K562 (cell line): ENCODE results near the gene NPTX2. TPM values are rescaled to one million over a fixed set of nuclear protein-coding genes. Genes with fewer than 3 reads are reported as not detected.

ENCODE experiments used
- ATAC-seq: fragments of 200-7000 bp; cut with Tn5 transposase; 3 replicates; pipeline ENCODE4 v1.9.1; 2020; ENCODE audit warnings: moderate library complexity
- BruUV-seq: library from RNA; stranded (reverse); fragments of 400-500 nt; replicated peaks from 2 replicates; lab custom pipeline; 2021; lab: Mats Ljungman, UMichigan
- CTCF ChIA-PET: fragments of 300-600 bp; formaldehyde crosslinking; extraction: SDS; loops from one replicate; lab custom pipeline; 2021; ENCODE audit warnings: low intra/inter-chr PET ratio; lab: Yijun Ruan, JAX
- POLR2A ChIA-PET: fragments of 300-600, 350-650 bp; sonication (Branson Sonifier 250); formaldehyde crosslinking; extraction: SDS; loops from one replicate; lab custom pipeline; 2021; ENCODE audit warnings: antibody characterized with exemption, inconsistent platforms; lab: Yijun Ruan, JAX
- DNase-seq, 4 experiments: peaks; one replicate each; pipeline versions ENCODE4 v3.0.0 to v3.0.0-alpha.2; 2011 to 2018; ENCODE audit warnings: low spot score in 3 of 4, mixed read lengths in 3 of 4; ENCODE audit errors: extremely low read depth in 1 of 4
- FAIRE-seq: peaks from 2 replicates; lab custom pipeline; 2011; peaks lifted over from hg19 to GRCh38; lab: Jason Lieb, UNC
- H2AFZ ChIP-seq: 2 replicates; pipeline ENCODE4 v1.6.0; 2011; ENCODE audit warnings: low read depth, low read length, control low read depth, inconsistent platforms
- H3K27ac ChIP-seq: fragments of 200-600 bp; 3 replicates; pipeline ENCODE4 v1.8.0; 2011; ENCODE audit warnings: low read depth, mild to moderate bottlenecking, control low read depth, inconsistent platforms, low read length, moderate library complexity, mixed read lengths; ENCODE audit errors: extremely low read depth
- H3K27me3 ChIP-seq, 2 experiments: fragments of 300-600 bp in 1 of 2; 2 replicates in 1 of 2; 3 replicates in 1 of 2; pipeline versions ENCODE4 v1.6.0 to v1.8.0; 2011; ENCODE audit warnings: inconsistent platforms in 2 of 2, low read length in 2 of 2, mild to moderate bottlenecking in 1 of 2, mixed read lengths in 1 of 2, moderate library complexity in 1 of 2; ENCODE audit not compliant: control insufficient read depth in 2 of 2, insufficient read depth in 2 of 2
- H3K36me3 ChIP-seq: fragments of 300-600 bp; 3 replicates; pipeline ENCODE4 v1.8.0; 2011; ENCODE audit warnings: mild to moderate bottlenecking, low read length, inconsistent platforms; ENCODE audit not compliant: control insufficient read depth, insufficient read depth
- H3K4me1 ChIP-seq, 2 experiments: fragments of 200-600 bp in 1 of 2; replicated peaks in 1 of 2; 2 replicates in 1 of 2; 3 replicates in 1 of 2; pipeline versions ENCODE4 v1.5.1 to v1.8.0; 2011; ENCODE audit warnings: inconsistent platforms in 2 of 2, low read length in 2 of 2, mild to moderate bottlenecking in 1 of 2, mixed read lengths in 1 of 2, moderate library complexity in 1 of 2; ENCODE audit not compliant: control insufficient read depth in 2 of 2, insufficient read depth in 2 of 2
- H3K4me2 ChIP-seq: 2 replicates; pipeline ENCODE4 v1.6.1; 2011; ENCODE audit warnings: low read length, control low read depth, inconsistent platforms, mixed read lengths; ENCODE audit not compliant: insufficient read depth
- H3K4me3 ChIP-seq: fragments of 200-600 bp; sonication (generic), shearing (Covaris generic); 2 replicates; pipeline ENCODE4 v1.5.1; 2016; ENCODE audit warnings: control low read depth, inconsistent platforms
- H3K79me2 ChIP-seq: fragments of 200-600 bp; 3 replicates; pipeline ENCODE4 v1.8.0; 2011; ENCODE audit warnings: low read length, inconsistent platforms; ENCODE audit not compliant: control insufficient read depth, insufficient read depth
- H3K9ac ChIP-seq, 2 experiments: 2 replicates each; pipeline versions ENCODE4 v1.6.0 to v1.6.1; 2011; ENCODE audit warnings: low read depth in 2 of 2, low read length in 2 of 2, control low read depth in 1 of 2, inconsistent platforms in 1 of 2, mild to moderate bottlenecking in 1 of 2, mixed read lengths in 1 of 2; ENCODE audit not compliant: insufficient read depth in 1 of 2
- H3K9me1 ChIP-seq: one replicate; pipeline ENCODE4 v1.6.0; 2011; ENCODE audit warnings: inconsistent platforms, mild to moderate bottlenecking, low read length, moderate library complexity; ENCODE audit not compliant: control insufficient read depth, insufficient read depth
- H3K9me3 ChIP-seq: replicated peaks from 2 replicates; pipeline ENCODE4 v1.5.1; 2011; ENCODE audit warnings: low read depth, low read length, inconsistent platforms; ENCODE audit not compliant: control insufficient read depth, insufficient read depth
- H4K20me1 ChIP-seq: replicated peaks from 2 replicates; pipeline ENCODE4 v1.6.1; 2011; ENCODE audit warnings: low read length, inconsistent platforms, mixed read lengths; ENCODE audit not compliant: control insufficient read depth, insufficient read depth
- CBX3 ChIP-seq, 2 experiments: IDR thresholded peaks; 1 replicate in 1 of 2; 2 replicates in 1 of 2; pipeline ENCODE4 v1.6.1; 2012; ENCODE audit warnings: inconsistent platforms in 2 of 2, low read length in 2 of 2, borderline replicate concordance in 1 of 2, control low read depth in 1 of 2
- IRF9 ChIP-seq: fragments of 450-650 bp; IDR thresholded peaks from 2 replicates; pipeline ENCODE4 v1.6.1; 2016; ENCODE audit warnings: missing biosample characterization, missing genetic modification characterization
- USF1 ChIP-seq: sonication (generic); formaldehyde crosslinking; IDR thresholded peaks from 2 replicates; pipeline ENCODE4 v1.9.0; 2022; ENCODE audit warnings: mild to moderate bottlenecking, missing genetic modification reagents
- ZNF354B ChIP-seq: fragments of 250-450 bp; sonication (Bioruptor Pico); IDR thresholded peaks from 2 replicates; pipeline ENCODE4 v1.4.0; 2020
- ZNF507 ChIP-seq: conservative IDR thresholded peaks from 2 replicates; pipeline ENCODE4 v1.6.1; 2017; ENCODE audit warnings: missing genetic modification characterization, missing compliant biosample characterization
- ZNF76 ChIP-seq: fragments of 250-450 bp; sonication (Bioruptor Pico); IDR thresholded peaks from 2 replicates; pipeline ENCODE4 v1.4.0; 2020; ENCODE audit warnings: mild to moderate bottlenecking, moderate library complexity, borderline replicate concordance
- WGBS: fragments of 100-300 bp; shearing (Covaris generic); methylation state at CpG from one replicate; pipeline ENCODE4 v1.1.6; 2016; ENCODE audit warnings: low coverage, mixed read lengths; ENCODE audit not compliant: insufficient coverage; ENCODE audit errors: missing lambda C conversion rate; 5-methylcytosine and 5-hydroxymethylcytosine counted together
- in situ Hi-C: fragments of 300-500 bp; cut with MboI; formaldehyde crosslinking; loops from 4 replicates; pipeline ENCODE4 v1.15.0; 2018; ENCODE audit warnings: inconsistent platforms, mixed read lengths
- intact Hi-C: fragments of 100-400 bp; cut with micrococcal nuclease; formaldehyde crosslinking; loops from 2 replicates; pipeline ENCODE4 v1.14.2; 2022
- polyA plus RNA-seq, 8 experiments: library from polyadenylated mRNA; depleted of rRNA in 4 of 8; stranded (reverse) in 5 of 8; unstranded in 3 of 8; fragments of >200 nt; fragmentation: Nextera tagmentation in 2 of 8; fragmentation: Illumina TruSeq in 1 of 8; extraction: Ambion mirVana in 2 of 8; extraction: Trizol in 1 of 8; gene quantifications; 2 replicates each; pipeline versions ENCODE4 v1.2.1 to v1.2.3, GENCODE V29; 2011 to 2014; ENCODE audit warnings: inconsistent platforms in 1 of 8, missing spikeins in 1 of 8
- total RNA-seq, 7 experiments: library from RNA; depleted of rRNA in 6 of 7; stranded (reverse); fragments of >200 nt in 6 of 7; fragmentation: Illumina TruSeq in 2 of 7; extraction: Trizol in 2 of 7; gene quantifications; 2 replicates each; pipeline versions ENCODE4 v1.2.1 to v1.2.3, GENCODE V29; 2011 to 2021; ENCODE audit warnings: low replicate concordance in 1 of 7
- TF ChIP-seq, protein P1 (sequence below): fragments of 450-650 bp; IDR thresholded peaks from 2 replicates; pipeline ENCODE4 v1.6.1; 2018; ENCODE audit not compliant: partially characterized antibody
- TF ChIP-seq, protein P2 (sequence below): IDR thresholded peaks from 2 replicates; pipeline ENCODE4 v1.6.1; 2016; ENCODE audit warnings: missing genetic modification characterization, missing compliant biosample characterization

The NPTX2 gene
- total and polyA plus RNA-seq, 9 of the 15 experiments (the other 6 are each of a cell fraction or from before 2014, with no cell fraction given), result 0.07 TPM; not detected in 8

GRCh38 chr7:98630770-98631169 lies 13.7 kb downstream of the NPTX2 start (continued):
- TF ChIP-seq, protein P1, sequence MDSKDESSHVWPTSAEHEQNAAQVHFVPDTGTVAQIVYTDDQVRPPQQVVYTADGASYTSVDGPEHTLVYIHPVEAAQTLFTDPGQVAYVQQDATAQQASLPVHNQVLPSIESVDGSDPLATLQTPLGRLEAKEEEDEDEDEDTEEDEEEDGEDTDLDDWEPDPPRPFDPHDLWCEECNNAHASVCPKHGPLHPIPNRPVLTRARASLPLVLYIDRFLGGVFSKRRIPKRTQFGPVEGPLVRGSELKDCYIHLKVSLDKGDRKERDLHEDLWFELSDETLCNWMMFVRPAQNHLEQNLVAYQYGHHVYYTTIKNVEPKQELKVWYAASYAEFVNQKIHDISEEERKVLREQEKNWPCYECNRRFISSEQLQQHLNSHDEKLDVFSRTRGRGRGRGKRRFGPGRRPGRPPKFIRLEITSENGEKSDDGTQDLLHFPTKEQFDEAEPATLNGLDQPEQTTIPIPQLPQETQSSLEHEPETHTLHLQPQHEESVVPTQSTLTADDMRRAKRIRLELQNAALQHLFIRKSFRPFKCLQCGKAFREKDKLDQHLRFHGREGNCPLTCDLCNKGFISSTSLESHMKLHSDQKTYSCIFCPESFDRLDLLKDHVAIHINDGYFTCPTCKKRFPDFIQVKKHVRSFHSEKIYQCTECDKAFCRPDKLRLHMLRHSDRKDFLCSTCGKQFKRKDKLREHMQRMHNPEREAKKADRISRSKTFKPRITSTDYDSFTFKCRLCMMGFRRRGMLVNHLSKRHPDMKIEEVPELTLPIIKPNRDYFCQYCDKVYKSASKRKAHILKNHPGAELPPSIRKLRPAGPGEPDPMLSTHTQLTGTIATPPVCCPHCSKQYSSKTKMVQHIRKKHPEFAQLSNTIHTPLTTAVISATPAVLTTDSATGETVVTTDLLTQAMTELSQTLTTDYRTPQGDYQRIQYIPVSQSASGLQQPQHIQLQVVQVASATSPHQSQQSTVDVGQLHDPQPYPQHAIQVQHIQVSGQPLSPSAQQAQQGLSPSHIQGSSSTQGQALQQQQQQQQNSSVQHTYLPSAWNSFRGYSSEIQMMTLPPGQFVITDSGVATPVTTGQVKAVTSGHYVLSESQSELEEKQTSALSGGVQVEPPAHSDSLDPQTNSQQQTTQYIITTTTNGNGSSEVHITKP, result no peak
- TF ChIP-seq, protein P2, sequence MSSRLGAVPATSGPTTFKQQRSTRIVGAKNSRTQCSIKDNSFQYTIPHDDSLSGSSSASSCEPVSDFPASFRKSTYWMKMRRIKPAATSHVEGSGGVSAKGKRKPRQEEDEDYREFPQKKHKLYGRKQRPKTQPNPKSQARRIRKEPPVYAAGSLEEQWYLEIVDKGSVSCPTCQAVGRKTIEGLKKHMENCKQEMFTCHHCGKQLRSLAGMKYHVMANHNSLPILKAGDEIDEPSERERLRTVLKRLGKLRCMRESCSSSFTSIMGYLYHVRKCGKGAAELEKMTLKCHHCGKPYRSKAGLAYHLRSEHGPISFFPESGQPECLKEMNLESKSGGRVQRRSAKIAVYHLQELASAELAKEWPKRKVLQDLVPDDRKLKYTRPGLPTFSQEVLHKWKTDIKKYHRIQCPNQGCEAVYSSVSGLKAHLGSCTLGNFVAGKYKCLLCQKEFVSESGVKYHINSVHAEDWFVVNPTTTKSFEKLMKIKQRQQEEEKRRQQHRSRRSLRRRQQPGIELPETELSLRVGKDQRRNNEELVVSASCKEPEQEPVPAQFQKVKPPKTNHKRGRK, result no peak
- TF ChIP-seq, all 486 proteins: peak for 0

- POLR2A ChIA-PET, result no interaction called here
- CTCF ChIA-PET, result no interaction called here
- no peak overlapping the region for H3K9ac ChIP-seq
- no peaks in the 10 kb centered on the region for H4K20me1 ChIP-seq
- WGBS, result 2% methylated on average over 2 of the region's 2 CpGs
- H2AFZ ChIP-seq, result no peak overlapping the region
- no peaks in the 10 kb centered on the region for H3K9me3 ChIP-seq
- in situ Hi-C loops (no loop called here), intact Hi-C loops (no loop called here)
- FAIRE-seq, result no peak
- H3K27me3 ChIP-seq, result no peaks in the 10 kb centered on the region; a peak in 1 of 5 replicates
- TF ChIP-seq IRF9 (tag) (no peak), ZNF76 (CRISPR knock-in tag) (no peak), USF1 (CRISPR knock-in tag) (no peak), CBX3 (IDR thresholded peaks at IDR 0.05; ENCODE audit: borderline replicate concordance in 1 of 2, low read length in 2 of 2) (0 out of 3 replicates have a peak, but pooled peaks of 1 of the 2 experiments have one; percentile 26), ZNF354B (CRISPR knock-in tag) (peak; percentile 91), ZNF507 (tag) (peak; percentile 98)
- no peak for ATAC-seq
- H3K9me1 ChIP-seq, result no peaks in the 10 kb centered on the region
- no peaks in the 10 kb centered on the region for H3K79me2 ChIP-seq
- no peak overlapping the region for H3K4me2 ChIP-seq
- H3K27ac ChIP-seq, result no peak overlapping the region
- DNase-seq, result no peak
- BruUV-seq, result no TSS peak
- no peak overlapping the region for H3K4me3 ChIP-seq
- no peaks in the 10 kb centered on the region for H3K4me1 ChIP-seq
- H3K36me3 ChIP-seq, result no peaks in the 10 kb centered on the region
Measured at GRCh38 chr7:98638853-98639252, 21.8 kb downstream of the NPTX2 start.
